ENCODE results near the gene TRIM26. TPM values are rescaled to one million over a fixed set of nuclear protein-coding genes. Genes with fewer than 3 reads are reported as not detected.
A peak's percentile ranks its signal among the peaks of the same experiment; 100 is the strongest.

The TRIM26 gene
- total and polyA plus RNA-seq, 2 of the 13 experiments (the other 11 are each of a cell fraction or from before 2014, with no cell fraction given): 27.1 to 38.7 TPM

GRCh38 chr6:30160785-30161531 is 52.2 kb downstream of the TRIM26 start, which contains the start of gene TRIM10:
TSS of gene TRIM10 (minus strand) at chr6:30161211. CDS start at chr6:30160858, 353 bp downstream.
- in situ Hi-C loops (cut with HindIII; ENCODE audit: extremely low pct_ligation_motif_present, low pct_unique_long_range_greater_than_20kb) (no loop called here), intact Hi-C loops (cut with micrococcal nuclease; ENCODE audit: unreplicated experiment) (no loop called here)
- no peaks in the 10 kb centered on the region for H3K36me3 ChIP-seq (replicated peaks in 1 of 2; ENCODE audit: control insufficient read depth in 1 of 2, insufficient read depth in 2 of 2, low read length in 2 of 2)
- POLR2A ChIA-PET: no interaction called here
- no peak within 1 kb of the TSS for H3K27ac ChIP-seq (ENCODE audit: extremely low read length, insufficient read depth, low read length)
- peaks cover 52% of the 10 kb centered on the region for H3K4me1 ChIP-seq (ENCODE audit: insufficient read depth, low read length)
- H4K20me1 ChIP-seq (ENCODE audit: insufficient read depth, low read length): no peaks in the 10 kb centered on the region; the same call in 1 of the 2 replicates
- H3K4me3 ChIP-seq (replicated peaks in 1 of 3; ENCODE audit: insufficient read depth in 1 of 3, low read depth in 2 of 3, low read length in 3 of 3): no peak within 1 kb of the TSS
- BruUV-seq (replicated peaks): no TSS peak
- DNase-seq (ENCODE audit: low spot score) (no peak), ATAC-seq (no peak), FAIRE-seq (no peak)
- peaks cover 0 to 3% of the 10 kb centered on the region in 2 experiments; a peak in 1 of 5 replicates for H3K27me3 ChIP-seq (ENCODE audit: control insufficient read depth in 1 of 2, insufficient read depth in 2 of 2, low read length in 2 of 2)
- TF ChIP-seq MXD4 (CRISPR knock-in tag; IDR thresholded peaks at IDR 0.05) (no peak), NFKB2 (CRISPR knock-in tag; IDR thresholded peaks at IDR 0.05; ENCODE audit: borderline replicate concordance) (peak; percentile 24; the same call in 1 of the 2 replicates), SIX1 (CRISPR knock-in tag; IDR thresholded peaks at IDR 0.05; ENCODE audit: borderline replicate concordance) (no peak), ZNF20 (CRISPR knock-in tag; IDR thresholded peaks at IDR 0.05) (no peak), HOXA3 (CRISPR knock-in tag; IDR thresholded peaks at IDR 0.05) (peak; percentile 21; the same call in 1 of the 2 replicates), GZF1 (CRISPR knock-in tag; IDR thresholded peaks at IDR 0.05) (no peak)
- TF ChIP-seq, protein P1, sequence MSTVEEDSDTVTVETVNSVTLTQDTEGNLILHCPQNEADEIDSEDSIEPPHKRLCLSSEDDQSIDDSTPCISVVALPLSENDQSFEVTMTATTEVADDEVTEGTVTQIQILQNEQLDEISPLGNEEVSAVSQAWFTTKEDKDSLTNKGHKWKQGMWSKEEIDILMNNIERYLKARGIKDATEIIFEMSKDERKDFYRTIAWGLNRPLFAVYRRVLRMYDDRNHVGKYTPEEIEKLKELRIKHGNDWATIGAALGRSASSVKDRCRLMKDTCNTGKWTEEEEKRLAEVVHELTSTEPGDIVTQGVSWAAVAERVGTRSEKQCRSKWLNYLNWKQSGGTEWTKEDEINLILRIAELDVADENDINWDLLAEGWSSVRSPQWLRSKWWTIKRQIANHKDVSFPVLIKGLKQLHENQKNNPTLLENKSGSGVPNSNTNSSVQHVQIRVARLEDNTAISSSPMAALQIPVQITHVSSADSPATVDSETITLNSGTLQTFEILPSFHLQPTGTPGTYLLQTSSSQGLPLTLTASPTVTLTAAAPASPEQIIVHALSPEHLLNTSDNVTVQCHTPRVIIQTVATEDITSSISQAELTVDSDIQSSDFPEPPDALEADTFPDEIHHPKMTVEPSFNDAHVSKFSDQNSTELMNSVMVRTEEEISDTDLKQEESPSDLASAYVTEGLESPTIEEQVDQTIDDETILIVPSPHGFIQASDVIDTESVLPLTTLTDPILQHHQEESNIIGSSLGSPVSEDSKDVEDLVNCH (CRISPR knock-in tag; IDR thresholded peaks at IDR 0.05): no peak
- TF ChIP-seq, protein P2, sequence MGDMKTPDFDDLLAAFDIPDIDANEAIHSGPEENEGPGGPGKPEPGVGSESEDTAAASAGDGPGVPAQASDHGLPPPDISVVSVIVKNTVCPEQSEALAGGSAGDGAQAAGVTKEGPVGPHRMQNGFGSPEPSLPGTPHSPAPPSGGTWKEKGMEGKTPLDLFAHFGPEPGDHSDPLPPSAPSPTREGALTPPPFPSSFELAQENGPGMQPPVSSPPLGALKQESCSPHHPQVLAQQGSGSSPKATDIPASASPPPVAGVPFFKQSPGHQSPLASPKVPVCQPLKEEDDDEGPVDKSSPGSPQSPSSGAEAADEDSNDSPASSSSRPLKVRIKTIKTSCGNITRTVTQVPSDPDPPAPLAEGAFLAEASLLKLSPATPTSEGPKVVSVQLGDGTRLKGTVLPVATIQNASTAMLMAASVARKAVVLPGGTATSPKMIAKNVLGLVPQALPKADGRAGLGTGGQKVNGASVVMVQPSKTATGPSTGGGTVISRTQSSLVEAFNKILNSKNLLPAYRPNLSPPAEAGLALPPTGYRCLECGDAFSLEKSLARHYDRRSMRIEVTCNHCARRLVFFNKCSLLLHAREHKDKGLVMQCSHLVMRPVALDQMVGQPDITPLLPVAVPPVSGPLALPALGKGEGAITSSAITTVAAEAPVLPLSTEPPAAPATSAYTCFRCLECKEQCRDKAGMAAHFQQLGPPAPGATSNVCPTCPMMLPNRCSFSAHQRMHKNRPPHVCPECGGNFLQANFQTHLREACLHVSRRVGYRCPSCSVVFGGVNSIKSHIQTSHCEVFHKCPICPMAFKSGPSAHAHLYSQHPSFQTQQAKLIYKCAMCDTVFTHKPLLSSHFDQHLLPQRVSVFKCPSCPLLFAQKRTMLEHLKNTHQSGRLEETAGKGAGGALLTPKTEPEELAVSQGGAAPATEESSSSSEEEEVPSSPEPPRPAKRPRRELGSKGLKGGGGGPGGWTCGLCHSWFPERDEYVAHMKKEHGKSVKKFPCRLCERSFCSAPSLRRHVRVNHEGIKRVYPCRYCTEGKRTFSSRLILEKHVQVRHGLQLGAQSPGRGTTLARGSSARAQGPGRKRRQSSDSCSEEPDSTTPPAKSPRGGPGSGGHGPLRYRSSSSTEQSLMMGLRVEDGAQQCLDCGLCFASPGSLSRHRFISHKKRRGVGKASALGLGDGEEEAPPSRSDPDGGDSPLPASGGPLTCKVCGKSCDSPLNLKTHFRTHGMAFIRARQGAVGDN (CRISPR knock-in tag; IDR thresholded peaks at IDR 0.05): 0 out of 2 replicates have a peak, but pooled peaks have one; percentile 40
- no peak within 1 kb of the TSS for H3K4me2 ChIP-seq (ENCODE audit: low read depth, low read length)
- H3K9me3 ChIP-seq (ENCODE audit: low read length): no peaks in the 10 kb centered on the region
- H3K79me2 ChIP-seq (ENCODE audit: insufficient read depth, low read length): peaks cover 26% of the 10 kb centered on the region
- CTCF ChIA-PET (ENCODE audit: low intra/inter-chr PET ratio, low total read pairs): no interaction called here
- H3K9ac ChIP-seq (ENCODE audit: insufficient read depth, low read depth, low read length): no peak within 1 kb of the TSS
- 88% methylated on average over 4 of the region's 4 CpGs for WGBS (ENCODE audit: low lambda C conversion rate)
- H2AFZ ChIP-seq (ENCODE audit: low read length): no peak within 1 kb of the TSS
